Measurements from ENCODE around the gene SANBR. TPM values are rescaled to one million over a fixed set of nuclear protein-coding genes. Genes with fewer than 3 reads are reported as not detected.

SANBR gene
- total and polyA plus RNA-seq, 2 of the 4 experiments (the other 2 are of a cell fraction) = 3.3 to 3.8 TPM

GRCh38 chr2:61018798-61019197, 46.9 kb upstream of the SANBR start:
- H3K9me1 ChIP-seq (ENCODE audit: insufficient read depth, low read length) = peaks cover 3% of the 10 kb centered on the region; the same call in 1 of the 2 replicates
- H3K4me3 ChIP-seq (ENCODE audit: insufficient read depth, low read depth, low read length) = peak overlapping the region; percentile 66
- no peaks in the 10 kb centered on the region for H3K9me3 ChIP-seq (ENCODE audit: control insufficient read depth, insufficient read depth, low read length)
- no peak overlapping the region for H3K14ac ChIP-seq (replicated peaks; ENCODE audit: low read depth, low read length)
- H3K27ac ChIP-seq (ENCODE audit: insufficient read depth, low read length) = no peak overlapping the region
- H3K9ac ChIP-seq (ENCODE audit: low read depth, low read length) = peak overlapping the region; percentile 76; the same call in 1 of the 2 replicates
- H2BK20ac ChIP-seq (ENCODE audit: low read depth, low read length) = no peak overlapping the region
- peaks cover 6% of the 10 kb centered on the region for H3K36me3 ChIP-seq (ENCODE audit: control insufficient read depth, insufficient read depth, low read length)
- H3K56ac ChIP-seq (ENCODE audit: extremely low read depth, insufficient read depth, low read length) = no peak overlapping the region
- intact Hi-C loops (cut with micrococcal nuclease) = no loop called here
- H3K4me2 ChIP-seq (ENCODE audit: low read depth, low read length) = peak overlapping the region; percentile 79
- no peak for TF ChIP-seq CHD1 (IDR thresholded peaks at IDR 0.05; ENCODE audit: low read depth, low read length)
- TF ChIP-seq RCOR1 (IDR thresholded peaks at IDR 0.05; ENCODE audit: insufficient replicate concordance, low read length) = no peak
- no peak for TF ChIP-seq CEBPB (IDR thresholded peaks at IDR 0.05; ENCODE audit: low read depth, low read length)
- TF ChIP-seq BHLHE40 (IDR thresholded peaks at IDR 0.05; ENCODE audit: low read depth, low read length) = no peak
- TF ChIP-seq SMC3 (IDR thresholded peaks at IDR 0.05; ENCODE audit: low read depth, low read length) = no peak
- TF ChIP-seq FOS (IDR thresholded peaks at IDR 0.05; ENCODE audit: low read depth, low read length) = no peak
- no peak for TF ChIP-seq RAD21 (IDR thresholded peaks at IDR 0.05; ENCODE audit: low read length)
- no peak for TF ChIP-seq RFX5 (IDR thresholded peaks at IDR 0.05; ENCODE audit: low read depth, low read length)
- no peak for TF ChIP-seq CTCF (conservative IDR thresholded peaks at IDR 0.05; ENCODE audit: low read depth, low read length)
- TF ChIP-seq MAZ (IDR thresholded peaks at IDR 0.05; ENCODE audit: borderline replicate concordance, low read depth, low read length) = no peak
- TF ChIP-seq ELK1 (IDR thresholded peaks at IDR 0.05; ENCODE audit: borderline replicate concordance, low read depth, low read length) = no peak
- no peak for TF ChIP-seq MAFK (IDR thresholded peaks at IDR 0.05; ENCODE audit: low read depth, low read length)
- no peak for TF ChIP-seq POLR2A (IDR thresholded peaks at IDR 0.05; ENCODE audit: low read depth, low read length)
- no peak for TF ChIP-seq MXI1 (IDR thresholded peaks at IDR 0.05; ENCODE audit: borderline replicate concordance, low read depth, low read length)
- TF ChIP-seq USF2 (IDR thresholded peaks at IDR 0.05; ENCODE audit: low read depth, low read length) = no peak
- no peak for TF ChIP-seq NFE2L2 (IDR thresholded peaks at IDR 0.05; ENCODE audit: low read depth, low read length)
- no peak overlapping the region for H3K23ac ChIP-seq (ENCODE audit: low read depth, low read length)
- no peak overlapping the region for H4K8ac ChIP-seq (ENCODE audit: low read depth in 2 of 2, low read length in 2 of 2)
- ChIA-PET CTCF (no interaction called here), POLR2A (ENCODE audit: unreplicated experiment) (no interaction called here)
- no peak overlapping the region for H2BK5ac ChIP-seq (ENCODE audit: low read depth, low read length, poor library complexity, severe bottlenecking)
- H4K91ac ChIP-seq (ENCODE audit: insufficient read depth, low read depth, low read length) = no peak overlapping the region
- no peak overlapping the region for H2AFZ ChIP-seq (replicated peaks; ENCODE audit: low read length, poor library complexity)
- no peaks in the 10 kb centered on the region for H3K27me3 ChIP-seq (ENCODE audit: control insufficient read depth, insufficient read depth, low read length)
- H4K20me1 ChIP-seq (ENCODE audit: insufficient read depth, low read length) = peaks cover 10% of the 10 kb centered on the region
- H3K4ac ChIP-seq (ENCODE audit: low read depth, low read length) = no peak overlapping the region
- H4K5ac ChIP-seq (ENCODE audit: low read depth, low read length) = no peak overlapping the region
- H2BK15ac ChIP-seq (ENCODE audit: low read depth, low read length) = no peak overlapping the region
- H2BK120ac ChIP-seq (ENCODE audit: low read depth, low read length) = no peak overlapping the region
- H3K79me1 ChIP-seq (ENCODE audit: low read depth in 1 of 2, low read length in 2 of 2) = peaks cover 15 to 35% of the 10 kb centered on the region in 2 experiments
- no peak overlapping the region for H3K18ac ChIP-seq (ENCODE audit: low read depth, low read length)
- no CpG with 5 or more reads among the region's 6 CpGs for WGBS, 2 experiments (ENCODE audit: extremely low coverage in 2 of 2, insufficient read length in 1 of 2)
- no TSS peak for BruUV-seq (replicated peaks)
- in situ Hi-C loops (cut with MboI; ENCODE audit: low sequenced_read_pairs) = no loop called here
- no peaks in the 10 kb centered on the region; the same call in 1 of the 2 replicates for H3K4me1 ChIP-seq (ENCODE audit: control insufficient read depth, insufficient read depth, low read length)
- H2AK5ac ChIP-seq (ENCODE audit: low read depth, low read length) = no peak overlapping the region
- dilution Hi-C loops (cut with HindIII; ENCODE audit: low sequenced_read_pairs, unreplicated experiment) = no loop called here
- no peak overlapping the region for H2AK9ac ChIP-seq (replicated peaks; ENCODE audit: low read depth, low read length, poor library complexity)
- ATAC-seq (ENCODE audit: low read depth) (no peak), DNase-seq (no peak)
